OCI-LY1 (cell line): Measurements from ENCODE around the gene SARS1.

ENCODE experiments used
- EZH2 ChIP-seq: fragments of 200-600 bp; sonication (generic), shearing (Covaris generic); IDR thresholded peaks from 2 replicates; pipeline ENCODE4 v1.8.0; 2017; ENCODE audit warnings: borderline replicate concordance, mixed run types, mild to moderate bottlenecking, antibody characterized with exemption, low read length, moderate library complexity, mixed read lengths
- TF ChIP-seq, protein P1 (sequence below): fragments of 200-600 bp; sonication (generic), shearing (Covaris generic); IDR thresholded peaks from 2 replicates; pipeline ENCODE4 v1.5.1; 2017; ENCODE audit warnings: mild to moderate bottlenecking, antibody characterized with exemption, low read length, moderate library complexity, mixed read lengths

DNA sequence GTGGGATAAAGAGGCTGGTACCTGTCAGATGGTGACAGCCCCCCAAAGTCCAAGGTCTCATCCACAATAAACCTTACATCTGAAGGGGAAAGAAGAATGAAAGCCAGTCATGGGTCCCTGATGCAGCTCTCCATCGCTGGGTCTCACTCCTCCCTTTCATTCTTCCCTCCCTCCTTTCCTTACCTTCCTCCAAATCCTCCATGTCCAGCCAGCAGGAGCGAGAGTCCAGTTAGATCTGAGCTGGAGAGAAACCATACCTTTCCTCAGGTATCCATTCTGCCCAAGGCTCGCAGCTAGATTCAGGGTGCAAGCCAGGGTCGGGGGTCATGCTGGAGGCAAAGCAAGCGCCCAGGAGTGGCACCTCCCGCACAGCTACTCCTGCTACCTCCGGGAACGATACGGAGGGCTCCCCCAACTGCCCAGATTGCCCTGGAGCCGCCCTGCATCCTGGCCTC is 68.8 kb downstream of the SARS1 start:
- TF ChIP-seq, protein P1, sequence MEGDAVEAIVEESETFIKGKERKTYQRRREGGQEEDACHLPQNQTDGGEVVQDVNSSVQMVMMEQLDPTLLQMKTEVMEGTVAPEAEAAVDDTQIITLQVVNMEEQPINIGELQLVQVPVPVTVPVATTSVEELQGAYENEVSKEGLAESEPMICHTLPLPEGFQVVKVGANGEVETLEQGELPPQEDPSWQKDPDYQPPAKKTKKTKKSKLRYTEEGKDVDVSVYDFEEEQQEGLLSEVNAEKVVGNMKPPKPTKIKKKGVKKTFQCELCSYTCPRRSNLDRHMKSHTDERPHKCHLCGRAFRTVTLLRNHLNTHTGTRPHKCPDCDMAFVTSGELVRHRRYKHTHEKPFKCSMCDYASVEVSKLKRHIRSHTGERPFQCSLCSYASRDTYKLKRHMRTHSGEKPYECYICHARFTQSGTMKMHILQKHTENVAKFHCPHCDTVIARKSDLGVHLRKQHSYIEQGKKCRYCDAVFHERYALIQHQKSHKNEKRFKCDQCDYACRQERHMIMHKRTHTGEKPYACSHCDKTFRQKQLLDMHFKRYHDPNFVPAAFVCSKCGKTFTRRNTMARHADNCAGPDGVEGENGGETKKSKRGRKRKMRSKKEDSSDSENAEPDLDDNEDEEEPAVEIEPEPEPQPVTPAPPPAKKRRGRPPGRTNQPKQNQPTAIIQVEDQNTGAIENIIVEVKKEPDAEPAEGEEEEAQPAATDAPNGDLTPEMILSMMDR = no peak
- TF ChIP-seq EZH2 = no peak
